WTC11 (cell line): ENCODE measurements around the gene FBXL14. TPM values are rescaled to one million over a fixed set of nuclear protein-coding genes. Genes with fewer than 3 reads are reported as not detected.

Experiments used
- ATAC-seq: fragments of 200-7000 bp; cut with Tn5 transposase; 2 replicates; pipeline ENCODE4 v1.10.0; 2021; ENCODE audit warnings: mild to moderate bottlenecking, moderate library complexity
- CTCF ChIA-PET: fragments of 300-600 bp; sonication (Branson Sonifier 250); formaldehyde crosslinking; loops from one replicate; lab custom pipeline; 2021; ENCODE audit warnings: antibody characterized with exemption; lab: Charles Lee
- POLR2A ChIA-PET: fragments of 350-600 bp; sonication (Branson Sonifier 250); formaldehyde crosslinking; loops from one replicate; lab custom pipeline; 2021; ENCODE audit warnings: antibody characterized with exemption; lab: Charles Lee
- DNase-seq: peaks from one replicate; pipeline ENCODE4 v3.0.0; 2021; ENCODE audit warnings: low spot score
- H3K27ac Mint-ChIP-seq: 2 replicates; pipeline ENCODE4 v1.8.0; 2021; ENCODE audit warnings: mixed read lengths
- H3K27me3 Mint-ChIP-seq: 2 replicates; pipeline ENCODE4 v1.8.0; 2021; ENCODE audit warnings: low read depth, mild to moderate bottlenecking, moderate library complexity, mixed read lengths
- H3K36me3 Mint-ChIP-seq: 2 replicates; pipeline ENCODE4 v1.8.0; 2021; ENCODE audit warnings: mixed read lengths
- H3K4me1 Mint-ChIP-seq: 2 replicates; pipeline ENCODE4 v1.8.0; 2022; ENCODE audit warnings: mixed read lengths
- H3K4me3 Mint-ChIP-seq: 2 replicates; pipeline ENCODE4 v1.8.0; 2021; ENCODE audit warnings: mild to moderate bottlenecking, moderate library complexity, mixed read lengths
- H3K9me3 Mint-ChIP-seq: 2 replicates; pipeline ENCODE4 v1.8.0; 2021; ENCODE audit warnings: mixed read lengths
- CDX4 ChIP-seq: fragments of 250-450 bp; sonication (Bioruptor Pico); IDR thresholded peaks from 2 replicates; pipeline ENCODE4 v1.9.0; 2021; ENCODE audit warnings: moderate library complexity, mild to moderate bottlenecking, inconsistent platforms, borderline replicate concordance
- CREM ChIP-seq: sonication (generic); formaldehyde crosslinking; IDR thresholded peaks from 2 replicates; pipeline ENCODE4 v1.8.1; 2022; ENCODE audit warnings: mild to moderate bottlenecking, missing genetic modification reagents, moderate library complexity
- EMX1 ChIP-seq: fragments of 250-450 bp; sonication (Bioruptor Pico); IDR thresholded peaks from 2 replicates; pipeline ENCODE4 v1.8.0; 2021; ENCODE audit warnings: mild to moderate bottlenecking
- ETV6 ChIP-seq: sonication (generic); formaldehyde crosslinking; IDR thresholded peaks from 2 replicates; pipeline ENCODE4 v1.8.1; 2022; ENCODE audit warnings: mild to moderate bottlenecking, missing genetic modification reagents
- FOXJ3 ChIP-seq: sonication (generic); formaldehyde crosslinking; IDR thresholded peaks from 2 replicates; pipeline ENCODE4 v1.9.0; 2021; ENCODE audit warnings: missing genetic modification reagents, mild to moderate bottlenecking, borderline replicate concordance
- JAZF1 ChIP-seq: fragments of 250-450 bp; sonication (Bioruptor Pico); IDR thresholded peaks from 2 replicates; pipeline ENCODE4 v1.9.0; 2021; ENCODE audit warnings: moderate library complexity, mild to moderate bottlenecking, inconsistent platforms
- JUN ChIP-seq: sonication (generic); formaldehyde crosslinking; IDR thresholded peaks from 2 replicates; pipeline ENCODE4 v1.8.0; 2023; ENCODE audit warnings: mild to moderate bottlenecking, missing genetic modification reagents
- MYBL2 ChIP-seq: sonication (generic); formaldehyde crosslinking; IDR thresholded peaks from 2 replicates; pipeline ENCODE4 v1.8.1; 2023; ENCODE audit warnings: mild to moderate bottlenecking, moderate library complexity, missing genetic modification reagents
- NR2C2 ChIP-seq: sonication (generic); formaldehyde crosslinking; IDR thresholded peaks from 2 replicates; pipeline ENCODE4 v1.8.0; 2022; ENCODE audit warnings: mild to moderate bottlenecking, missing genetic modification reagents
- NR3C1 ChIP-seq: sonication (generic); formaldehyde crosslinking; conservative IDR thresholded peaks from 2 replicates; pipeline ENCODE4 v1.8.1; 2023; ENCODE audit warnings: low read depth, mild to moderate bottlenecking, missing genetic modification reagents
- PRRX2 ChIP-seq: fragments of 250-450 bp; sonication (Bioruptor Pico); IDR thresholded peaks from 2 replicates; pipeline ENCODE4 v1.8.0; 2021; ENCODE audit warnings: mild to moderate bottlenecking
- SMAD4 ChIP-seq: sonication (generic); formaldehyde crosslinking; IDR thresholded peaks from 2 replicates; pipeline ENCODE4 v1.8.0; 2022; ENCODE audit warnings: mild to moderate bottlenecking, missing genetic modification reagents
- SP1 ChIP-seq: sonication (generic); formaldehyde crosslinking; conservative IDR thresholded peaks from 2 replicates; pipeline ENCODE4 v1.8.1; 2022; ENCODE audit warnings: missing genetic modification reagents
- USF2 ChIP-seq: sonication (generic); formaldehyde crosslinking; IDR thresholded peaks from 2 replicates; pipeline ENCODE4 v1.8.1; 2023; ENCODE audit warnings: mild to moderate bottlenecking, missing genetic modification reagents, moderate library complexity
- ZNF121 ChIP-seq: sonication (generic); formaldehyde crosslinking; IDR thresholded peaks from 2 replicates; pipeline ENCODE4 v1.8.0; 2023; ENCODE audit warnings: missing genetic modification reagents
- ZNF138 ChIP-seq: sonication (generic); formaldehyde crosslinking; conservative IDR thresholded peaks from 2 replicates; pipeline ENCODE4 v1.8.1; 2022; ENCODE audit warnings: mild to moderate bottlenecking, moderate library complexity, missing genetic modification reagents
- ZNF219 ChIP-seq: sonication (generic); formaldehyde crosslinking; IDR thresholded peaks from 2 replicates; pipeline ENCODE4 v1.8.0; 2023; ENCODE audit warnings: missing genetic modification reagents, mild to moderate bottlenecking, borderline replicate concordance
- ZNF317 ChIP-seq: sonication (generic); formaldehyde crosslinking; IDR thresholded peaks from 2 replicates; pipeline ENCODE4 v1.8.1; 2023; ENCODE audit warnings: low read depth, mild to moderate bottlenecking, moderate library complexity, missing genetic modification reagents, borderline replicate concordance
- ZNF671 ChIP-seq: fragments of 250-450 bp; sonication (Bioruptor Pico); IDR thresholded peaks from 2 replicates; pipeline ENCODE4 v1.8.0; 2021; ENCODE audit warnings: mild to moderate bottlenecking
- total RNA-seq: library from RNA; stranded (reverse); gene quantifications from 3 replicates; pipeline ENCODE4 v1.2.3, GENCODE V29; 2021
- TF ChIP-seq, protein P1 (sequence below): sonication (generic); formaldehyde crosslinking; conservative IDR thresholded peaks from 2 replicates; pipeline ENCODE4 v1.8.1; 2023; ENCODE audit warnings: mild to moderate bottlenecking, low read depth, missing genetic modification reagents, moderate library complexity
- TF ChIP-seq, protein P2 (sequence below): sonication (generic); formaldehyde crosslinking; IDR thresholded peaks from 2 replicates; pipeline ENCODE4 v1.8.1; 2023; ENCODE audit warnings: mild to moderate bottlenecking, moderate library complexity, missing genetic modification reagents
- TF ChIP-seq, protein P3 (sequence below): fragments of 250-450 bp; sonication (Bioruptor Pico); IDR thresholded peaks from 2 replicates; pipeline ENCODE4 v1.9.0; 2021; ENCODE audit warnings: mild to moderate bottlenecking
- TF ChIP-seq, protein P4 (sequence below): sonication (generic); formaldehyde crosslinking; IDR thresholded peaks from 2 replicates; pipeline ENCODE4 v1.8.1; 2023; ENCODE audit warnings: mild to moderate bottlenecking, missing genetic modification reagents, moderate library complexity

Gene FBXL14
- total RNA-seq, 1 experiment from 2014 or later: 12.0 TPM

DNA sequence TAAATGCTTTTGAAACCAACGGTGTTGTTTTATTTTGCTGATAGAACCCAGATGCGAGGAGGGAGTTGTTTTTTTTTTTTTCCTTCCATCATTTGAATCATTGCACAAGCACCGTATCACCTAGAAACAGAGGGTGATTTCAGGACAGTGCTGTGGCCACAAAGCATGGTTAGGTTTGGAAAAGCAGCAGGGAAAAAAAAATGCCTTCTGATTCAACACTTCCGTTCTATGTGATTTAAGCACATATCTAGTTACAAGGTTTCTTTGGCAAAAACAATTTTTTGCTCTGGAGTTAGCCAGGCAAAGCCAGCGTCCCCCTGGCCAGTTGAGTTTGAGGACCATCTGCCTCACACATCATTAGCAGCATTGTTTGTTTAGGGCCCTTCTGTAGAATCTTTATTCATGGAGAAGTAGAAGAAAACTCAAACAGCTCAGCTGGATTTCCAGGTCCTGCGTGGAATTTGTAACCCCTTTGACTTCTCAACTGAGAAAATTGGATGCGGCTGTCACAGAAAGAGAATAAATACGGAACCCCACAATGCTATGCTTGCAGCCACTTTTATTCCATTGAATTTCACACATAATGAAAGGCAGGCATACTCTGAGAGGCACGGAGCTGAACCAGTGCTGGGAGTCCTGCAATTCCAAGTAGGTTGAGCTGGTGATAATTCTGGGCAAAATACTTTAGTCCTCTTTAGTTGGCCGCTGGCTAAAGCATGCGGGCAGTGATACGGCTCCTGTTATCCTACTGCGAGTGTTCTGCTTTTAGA lies 17.6 kb upstream of the FBXL14 start:
- no peak overlapping the region for H3K4me3 Mint-ChIP-seq
- ATAC-seq (no peak), DNase-seq (no peak)
- H3K9me3 Mint-ChIP-seq: no peaks in the 10 kb centered on the region
- H3K27me3 Mint-ChIP-seq: peaks cover 21% of the 10 kb centered on the region
- ChIA-PET POLR2A (no interaction called here), CTCF (no interaction called here)
- no peak overlapping the region for H3K27ac Mint-ChIP-seq
- H3K36me3 Mint-ChIP-seq: no peaks in the 10 kb centered on the region
- H3K4me1 Mint-ChIP-seq: peaks cover 3% of the 10 kb centered on the region; the same call in 1 of the 2 replicates
- no peak for TF ChIP-seq PRRX2

- Mint-ChIP-seq H3K4me3 (no peak overlapping the region), H3K36me3 (no peaks in the 10 kb centered on the region), H3K27ac (no peak overlapping the region), H3K4me1 (peaks cover 12% of the 10 kb centered on the region), H3K27me3 (peaks cover 29% of the 10 kb centered on the region), H3K9me3 (no peaks in the 10 kb centered on the region)
- ATAC-seq (no peak), DNase-seq (no peak)
- TF ChIP-seq ZNF671 (no peak), ZNF121 (no peak), ZNF219 (no peak), ETV6 (no peak), NR3C1 (CRISPR knock-in tag) (no peak)
- ChIA-PET CTCF (interaction anchor here (0.5 kb wide), 1 partner anchor 953 kb away, joined by 3 read pairs; no protein-coding TSS in a partner anchor), POLR2A (no interaction called here)
Measured at GRCh38 chr12:1610072-1610643, 15.8 kb upstream of the FBXL14 start.

- DNase-seq (no peak), ATAC-seq (no peak)
- Mint-ChIP-seq H3K27ac (no peak overlapping the region), H3K36me3 (no peaks in the 10 kb centered on the region), H3K9me3 (no peaks in the 10 kb centered on the region), H3K4me1 (peaks cover 12% of the 10 kb centered on the region), H3K27me3 (peaks cover 35% of the 10 kb centered on the region), H3K4me3 (no peak overlapping the region)
- ChIA-PET CTCF (interaction anchor here (0.9 kb wide), 1 partner anchor 402 kb away, joined by 3 read pairs; no protein-coding TSS in a partner anchor), POLR2A (no interaction called here)
- TF ChIP-seq EMX1: no peak
- no peak for TF ChIP-seq USF2 (CRISPR knock-in tag)
- no peak for TF ChIP-seq SP1 (CRISPR knock-in tag)
- no peak for TF ChIP-seq CREM (CRISPR knock-in tag)
- TF ChIP-seq, protein P1, sequence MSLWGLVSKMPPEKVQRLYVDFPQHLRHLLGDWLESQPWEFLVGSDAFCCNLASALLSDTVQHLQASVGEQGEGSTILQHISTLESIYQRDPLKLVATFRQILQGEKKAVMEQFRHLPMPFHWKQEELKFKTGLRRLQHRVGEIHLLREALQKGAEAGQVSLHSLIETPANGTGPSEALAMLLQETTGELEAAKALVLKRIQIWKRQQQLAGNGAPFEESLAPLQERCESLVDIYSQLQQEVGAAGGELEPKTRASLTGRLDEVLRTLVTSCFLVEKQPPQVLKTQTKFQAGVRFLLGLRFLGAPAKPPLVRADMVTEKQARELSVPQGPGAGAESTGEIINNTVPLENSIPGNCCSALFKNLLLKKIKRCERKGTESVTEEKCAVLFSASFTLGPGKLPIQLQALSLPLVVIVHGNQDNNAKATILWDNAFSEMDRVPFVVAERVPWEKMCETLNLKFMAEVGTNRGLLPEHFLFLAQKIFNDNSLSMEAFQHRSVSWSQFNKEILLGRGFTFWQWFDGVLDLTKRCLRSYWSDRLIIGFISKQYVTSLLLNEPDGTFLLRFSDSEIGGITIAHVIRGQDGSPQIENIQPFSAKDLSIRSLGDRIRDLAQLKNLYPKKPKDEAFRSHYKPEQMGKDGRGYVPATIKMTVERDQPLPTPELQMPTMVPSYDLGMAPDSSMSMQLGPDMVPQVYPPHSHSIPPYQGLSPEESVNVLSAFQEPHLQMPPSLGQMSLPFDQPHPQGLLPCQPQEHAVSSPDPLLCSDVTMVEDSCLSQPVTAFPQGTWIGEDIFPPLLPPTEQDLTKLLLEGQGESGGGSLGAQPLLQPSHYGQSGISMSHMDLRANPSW (CRISPR knock-in tag): no peak
- no peak for TF ChIP-seq FOXJ3
- TF ChIP-seq CDX4: no peak
- TF ChIP-seq JUN (CRISPR knock-in tag): no peak
- no peak for TF ChIP-seq JAZF1
- no peak for TF ChIP-seq SMAD4
- no peak for TF ChIP-seq ZNF317 (CRISPR knock-in tag)
- TF ChIP-seq MYBL2 (CRISPR knock-in tag): no peak
- TF ChIP-seq, protein P2, sequence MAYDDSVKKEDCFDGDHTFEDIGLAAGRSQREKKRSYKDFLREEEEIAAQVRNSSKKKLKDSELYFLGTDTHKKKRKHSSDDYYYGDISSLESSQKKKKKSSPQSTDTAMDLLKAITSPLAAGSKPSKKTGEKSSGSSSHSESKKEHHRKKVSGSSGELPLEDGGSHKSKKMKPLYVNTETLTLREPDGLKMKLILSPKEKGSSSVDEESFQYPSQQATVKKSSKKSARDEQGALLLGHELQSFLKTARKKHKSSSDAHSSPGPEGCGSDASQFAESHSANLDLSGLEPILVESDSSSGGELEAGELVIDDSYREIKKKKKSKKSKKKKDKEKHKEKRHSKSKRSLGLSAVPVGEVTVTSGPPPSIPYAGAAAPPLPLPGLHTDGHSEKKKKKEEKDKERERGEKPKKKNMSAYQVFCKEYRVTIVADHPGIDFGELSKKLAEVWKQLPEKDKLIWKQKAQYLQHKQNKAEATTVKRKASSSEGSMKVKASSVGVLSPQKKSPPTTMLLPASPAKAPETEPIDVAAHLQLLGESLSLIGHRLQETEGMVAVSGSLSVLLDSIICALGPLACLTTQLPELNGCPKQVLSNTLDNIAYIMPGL (CRISPR knock-in tag): no peak
- TF ChIP-seq, protein P3, sequence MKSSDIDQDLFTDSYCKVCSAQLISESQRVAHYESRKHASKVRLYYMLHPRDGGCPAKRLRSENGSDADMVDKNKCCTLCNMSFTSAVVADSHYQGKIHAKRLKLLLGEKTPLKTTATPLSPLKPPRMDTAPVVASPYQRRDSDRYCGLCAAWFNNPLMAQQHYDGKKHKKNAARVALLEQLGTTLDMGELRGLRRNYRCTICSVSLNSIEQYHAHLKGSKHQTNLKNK (CRISPR knock-in tag): no peak
- TF ChIP-seq NR2C2: no peak
- TF ChIP-seq, protein P4, sequence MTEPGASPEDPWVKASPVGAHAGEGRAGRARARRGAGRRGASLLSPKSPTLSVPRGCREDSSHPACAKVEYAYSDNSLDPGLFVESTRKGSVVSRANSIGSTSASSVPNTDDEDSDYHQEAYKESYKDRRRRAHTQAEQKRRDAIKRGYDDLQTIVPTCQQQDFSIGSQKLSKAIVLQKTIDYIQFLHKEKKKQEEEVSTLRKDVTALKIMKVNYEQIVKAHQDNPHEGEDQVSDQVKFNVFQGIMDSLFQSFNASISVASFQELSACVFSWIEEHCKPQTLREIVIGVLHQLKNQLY (CRISPR knock-in tag): no peak
- no peak for TF ChIP-seq ZNF138
Measured at GRCh38 chr12:1608713-1609119, 14.3 kb upstream of the FBXL14 start.
